CD4-positive, alpha-beta T cell treated with Interleukin-1 beta for 1 hour (primary cell): ENCODE results near the gene ICA1.
"Not testable (repeated sequence)": the region's sequence is repeated elsewhere in the genome, so short reads cannot be mapped to it uniquely, and the experiment has no call there.

Experiments used
- DNase-seq, 2 donors: peaks; one replicate each; pipeline ENCODE4 v3.0.0-alpha.2; 2020 to 2022

Gene ICA1

GRCh38 chr7:8261711-8262695 is at the start of gene ICA1:
ICA1 (minus strand) TSS chr7:8262167; CDS start chr7:8235926, 26,241 bp downstream.
- peak in 1 of 2 donors; percentile 11 for DNase-seq

GRCh38 chr7:8310876-8311275 is 48.9 kb upstream of the ICA1 start:
- no peak for DNase-seq

- DNase-seq: no peak
Observed at GRCh38 chr7:8305625-8306388, 43.8 kb upstream of the ICA1 start.

- no peak for DNase-seq
Observed at GRCh38 chr7:8305104-8305503, 43.1 kb upstream of the ICA1 start.

- no peak for DNase-seq
Observed at GRCh38 chr7:8303904-8304528, 42.0 kb upstream of the ICA1 start.

- not testable (repeated sequence) for DNase-seq
Observed at GRCh38 chr7:8297023-8297422, 35.1 kb upstream of the ICA1 start.

- DNase-seq: no peak
Observed at GRCh38 chr7:8296362-8296659, 34.3 kb upstream of the ICA1 start.

- DNase-seq: peak; percentile 25 to 67
Observed at GRCh38 chr7:8295638-8296361, 33.8 kb upstream of the ICA1 start.

GRCh38 chr7:8291397-8292141 is 29.6 kb upstream of the ICA1 start:
- no peak for DNase-seq

GRCh38 chr7:8290645-8291308 is 28.8 kb upstream of the ICA1 start:
- no peak for DNase-seq

- no peak for DNase-seq
Observed at GRCh38 chr7:8286118-8286517, 24.2 kb upstream of the ICA1 start.

- DNase-seq: no peak
Observed at GRCh38 chr7:8285155-8285554, 23.2 kb upstream of the ICA1 start.

GRCh38 chr7:8284606-8285005 is 22.6 kb upstream of the ICA1 start:
- DNase-seq: no peak

- DNase-seq: no peak
Observed at GRCh38 chr7:8283968-8284367, 22.0 kb upstream of the ICA1 start.

GRCh38 chr7:8282871-8283270 is 20.9 kb upstream of the ICA1 start:
- DNase-seq: no peak

- DNase-seq: no peak
Observed at GRCh38 chr7:8282162-8282561, 20.2 kb upstream of the ICA1 start.

- DNase-seq: no peak
Observed at GRCh38 chr7:8278183-8278582, 16.2 kb upstream of the ICA1 start.

- no peak for DNase-seq
Observed at GRCh38 chr7:8277394-8277982, 15.5 kb upstream of the ICA1 start.

- no peak for DNase-seq
Observed at GRCh38 chr7:8274589-8274988, 12.6 kb upstream of the ICA1 start.

GRCh38 chr7:8271960-8272359 is 10.0 kb upstream of the ICA1 start:
- no peak for DNase-seq

GRCh38 chr7:8263048-8263447 is 1.1 kb upstream of the ICA1 start:
- no peak for DNase-seq
